ENCODE results near the gene CLDN14. TPM values are rescaled to one million over a fixed set of nuclear protein-coding genes. Genes with fewer than 3 reads are reported as not detected.
"Not testable (repeated sequence)": the region's sequence is repeated elsewhere in the genome, so short reads cannot be mapped to it uniquely, and the experiment has no call there.

CLDN14 gene
- total RNA-seq, 1 donor from 2014 or later = not detected

- DNase-seq (ENCODE audit: missing footprints) = no peak
- no peak for ATAC-seq
- intact Hi-C loops (cut with DNase I) = no loop called here
Observed at GRCh38 chr21:36477559-36477958, 2.4 kb downstream of the CLDN14 start.

GRCh38 chr21:36477001-36477400 lies 2.9 kb downstream of the CLDN14 start:
- intact Hi-C loops (cut with DNase I) = no loop called here
- ATAC-seq (no peak), DNase-seq (ENCODE audit: missing footprints) (no peak)

- intact Hi-C loops (cut with DNase I); ATAC-seq; DNase-seq (ENCODE audit: missing footprints): not testable (repeated sequence)
Observed at GRCh38 chr21:36476541-36476940, 3.4 kb downstream of the CLDN14 start.

DNA sequence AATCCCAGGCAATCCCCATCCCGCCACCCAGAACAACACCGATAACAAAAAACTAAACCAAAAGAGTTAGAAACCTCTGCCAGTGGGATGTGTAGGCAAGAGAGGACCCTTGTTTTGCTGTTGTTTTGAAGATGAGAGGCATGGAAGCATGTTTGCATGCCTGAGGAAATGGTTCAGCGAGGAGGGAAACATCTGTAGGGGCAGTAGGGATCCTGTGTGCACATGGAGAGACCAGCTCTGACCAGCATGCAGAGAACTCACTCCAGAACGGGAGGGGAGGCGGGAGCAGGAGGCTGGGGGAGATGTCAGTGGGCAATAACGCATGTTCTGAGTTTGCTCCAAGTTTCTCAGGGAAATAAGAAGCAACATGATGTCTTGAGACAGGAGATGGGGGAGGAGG lies 5.3 kb downstream of the CLDN14 start:
- DNase-seq (ENCODE audit: missing footprints) (no peak), ATAC-seq (no peak)
- intact Hi-C loops (cut with DNase I) = no loop called here

- intact Hi-C loops (cut with DNase I) = no loop called here
- no peak for DNase-seq (ENCODE audit: missing footprints)
- no peak for ATAC-seq
Observed at GRCh38 chr21:36473203-36473602, 6.7 kb downstream of the CLDN14 start.

DNA sequence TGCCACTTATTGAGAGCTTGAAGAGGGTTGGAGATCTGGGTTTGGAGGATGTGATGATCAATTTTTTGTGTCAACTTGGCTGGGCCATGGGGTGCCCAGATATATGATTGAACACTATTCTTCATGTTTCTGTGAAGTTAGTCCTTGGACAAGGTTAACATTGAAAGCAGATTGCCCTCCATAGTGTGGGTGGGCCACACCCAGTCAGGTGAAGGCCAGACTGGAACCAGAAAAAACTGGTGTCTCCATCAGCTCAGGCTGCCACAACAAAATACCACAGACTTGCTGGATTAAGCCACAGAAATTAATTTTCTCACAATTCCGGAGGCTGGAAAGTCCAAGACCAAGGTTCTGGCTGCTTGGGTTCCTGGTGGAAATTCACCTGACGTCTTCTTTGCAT lies 7.5 kb downstream of the CLDN14 start:
- no peak for DNase-seq (ENCODE audit: missing footprints)
- ATAC-seq = no peak
- intact Hi-C loops (cut with DNase I) = no loop called here

DNA sequence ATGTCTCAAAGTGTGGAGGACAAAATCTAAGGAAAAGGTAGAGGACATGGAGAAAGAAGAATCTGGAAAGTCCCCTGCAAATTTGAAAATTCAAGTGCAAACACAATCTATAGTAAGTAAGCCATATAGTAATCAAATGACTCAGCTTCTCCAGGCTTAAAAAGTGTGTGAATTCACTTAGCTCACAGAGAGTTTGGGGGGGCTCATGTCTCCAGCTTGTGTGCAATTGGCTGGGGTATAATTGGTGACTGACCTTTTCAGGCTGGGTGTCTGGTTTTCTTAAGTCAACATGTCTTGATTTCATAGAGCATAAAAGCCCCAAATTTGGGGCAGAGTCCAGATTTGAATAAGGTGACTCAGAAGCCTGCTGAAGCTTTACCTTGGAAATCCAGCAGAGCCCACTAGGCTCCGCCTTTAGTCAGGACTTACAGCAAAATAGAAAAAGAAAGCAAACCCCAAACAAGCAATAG lies 8.6 kb downstream of the CLDN14 start:
- ATAC-seq = no peak
- no peak for DNase-seq (ENCODE audit: missing footprints)
- intact Hi-C loops (cut with DNase I) = no loop called here

- no peak for ATAC-seq
- intact Hi-C loops (cut with DNase I) = no loop called here
- no peak for DNase-seq (ENCODE audit: missing footprints)
Observed at GRCh38 chr21:36470294-36470693, 9.6 kb downstream of the CLDN14 start.

GRCh38 chr21:36466061-36466511 lies 13.8 kb downstream of the CLDN14 start:
- ATAC-seq = no peak
- no peak for DNase-seq (ENCODE audit: missing footprints)
- intact Hi-C loops (cut with DNase I) = no loop called here

GRCh38 chr21:36465478-36465877 lies 14.4 kb downstream of the CLDN14 start:
- intact Hi-C loops (cut with DNase I) = no loop called here
- no peak for ATAC-seq
- DNase-seq (ENCODE audit: missing footprints) = no peak

DNA sequence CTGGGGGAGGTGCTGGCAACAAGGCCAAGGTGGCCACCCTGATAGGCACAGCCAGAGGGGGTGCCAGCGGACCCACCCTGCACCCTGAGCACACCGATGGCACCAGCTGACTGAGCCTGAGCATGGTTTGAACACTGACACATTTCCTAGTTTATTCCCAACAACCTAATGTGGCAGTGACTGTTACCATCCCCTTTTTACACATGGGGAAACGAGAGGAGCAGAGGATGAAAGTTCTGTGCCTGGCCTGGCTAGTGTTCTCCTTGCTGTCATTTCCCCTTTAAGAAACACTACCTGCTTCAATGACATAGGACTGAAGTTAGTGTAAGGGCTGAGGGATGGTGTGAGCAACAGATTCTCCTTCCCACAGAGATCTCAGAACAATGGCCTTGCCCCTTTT lies 15.3 kb downstream of the CLDN14 start:
- no peak for DNase-seq (ENCODE audit: missing footprints)
- ATAC-seq = no peak
- intact Hi-C loops (cut with DNase I) = no loop called here

DNA sequence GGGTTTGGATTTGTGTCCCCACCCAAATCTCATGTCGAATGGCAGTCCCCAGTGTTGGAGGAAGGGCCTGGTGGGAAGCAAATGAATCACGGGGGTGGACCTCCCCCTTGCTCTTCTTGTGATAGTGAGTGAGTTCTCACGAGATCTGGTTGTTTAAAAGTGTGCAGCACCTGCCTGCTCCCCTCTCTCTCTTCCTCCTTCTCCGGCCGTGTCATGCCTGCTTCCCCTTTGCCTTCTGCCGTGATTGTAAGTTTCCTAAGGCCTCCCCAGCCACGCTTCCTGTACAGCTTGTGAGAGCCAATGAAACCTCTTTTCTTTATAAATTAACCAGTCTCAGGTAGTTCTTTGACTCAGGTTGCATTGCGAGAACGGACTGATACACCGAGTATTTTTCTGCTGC lies 15.9 kb downstream of the CLDN14 start:
- intact Hi-C loops (cut with DNase I) = no loop called here
- DNase-seq (ENCODE audit: missing footprints) (no peak), ATAC-seq (no peak)

GRCh38 chr21:36463204-36463603 lies 16.7 kb downstream of the CLDN14 start:
- ATAC-seq (no peak), DNase-seq (ENCODE audit: missing footprints) (no peak)
- intact Hi-C loops (cut with DNase I) = no loop called here

DNA sequence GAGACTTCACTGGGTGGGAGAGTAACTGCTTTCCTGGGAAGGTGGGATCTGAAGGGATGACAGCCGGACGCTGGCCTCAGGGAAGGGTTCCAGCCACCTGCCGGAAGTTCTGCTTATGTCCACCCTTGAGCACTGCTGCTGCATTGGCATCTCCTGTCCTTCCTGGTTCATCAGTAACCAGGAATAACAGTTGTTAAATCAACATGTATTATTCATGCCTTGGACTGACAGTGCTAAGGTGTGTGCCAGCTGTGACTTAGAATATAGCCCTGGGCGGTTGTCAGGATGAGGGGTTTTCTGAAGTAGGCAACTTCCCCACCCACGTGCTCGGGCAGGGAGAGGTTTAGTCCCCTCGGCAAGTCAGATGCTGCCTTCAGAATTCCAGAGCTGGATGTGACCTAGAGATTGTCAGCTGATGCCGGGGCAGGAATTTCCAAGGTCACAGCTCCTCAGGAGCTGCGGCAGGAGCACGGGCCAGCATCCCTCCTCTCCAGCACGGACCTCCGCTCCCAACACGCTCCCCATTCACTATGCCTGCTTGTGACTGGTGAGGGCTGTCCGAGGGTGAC lies 17.9 kb downstream of the CLDN14 start:
- ATAC-seq (no peak), DNase-seq (ENCODE audit: missing footprints) (no peak)
- intact Hi-C loops (cut with DNase I) = no loop called here

DNA sequence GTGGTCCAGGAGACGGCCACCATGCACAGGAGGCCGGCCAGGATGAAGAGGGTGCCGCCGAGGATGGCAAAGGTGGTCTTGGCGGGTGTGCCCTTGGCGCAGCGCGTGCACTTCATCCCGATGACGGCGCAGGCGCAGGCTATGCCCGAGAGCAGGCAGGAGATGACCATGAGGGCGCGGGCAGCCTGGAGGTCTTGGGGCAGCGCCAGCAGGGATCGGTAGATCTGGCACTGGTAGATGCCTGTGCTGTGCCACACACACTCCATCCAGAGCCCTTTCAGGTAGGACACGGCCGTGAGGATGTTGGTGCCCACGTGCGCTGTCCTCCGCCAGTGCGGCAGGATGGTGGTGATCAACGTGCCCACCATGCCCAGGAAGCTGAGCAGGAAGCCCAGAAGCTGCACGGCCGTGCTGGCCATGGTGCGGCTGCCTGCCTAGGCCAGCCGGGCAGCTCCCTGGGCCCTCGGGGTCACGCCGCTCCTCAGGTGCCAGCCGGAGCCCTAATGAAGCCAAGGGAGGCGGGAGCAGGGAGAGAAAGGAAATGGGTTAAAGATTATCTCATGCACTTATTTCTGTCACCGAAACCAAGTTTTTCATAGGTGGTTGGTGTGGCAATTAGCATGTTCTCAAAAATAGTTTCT lies 18.5 kb downstream of the CLDN14 start:
- no peak for ATAC-seq
- intact Hi-C loops (cut with DNase I) = no loop called here
- DNase-seq (ENCODE audit: missing footprints) = no peak

DNA sequence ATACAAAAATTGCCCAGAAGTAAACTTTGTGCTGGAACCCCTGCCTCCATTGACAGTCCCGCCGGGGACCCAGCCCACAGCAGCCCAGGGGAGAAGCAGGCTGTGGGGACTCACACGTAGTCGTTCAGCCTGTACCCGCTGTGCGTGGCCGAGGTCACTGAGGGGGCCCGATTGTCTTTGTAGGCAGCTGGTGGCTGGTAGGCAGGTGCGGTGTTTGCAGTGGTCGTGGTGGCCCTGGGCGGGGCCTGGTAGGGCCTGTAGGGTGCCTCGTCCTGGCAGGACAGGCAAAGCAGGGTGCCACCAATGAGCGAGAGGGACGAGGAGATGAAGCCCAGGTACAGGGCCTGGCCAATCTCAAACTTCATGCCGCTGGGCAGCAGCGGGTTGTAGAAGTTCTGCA lies 19.1 kb downstream of the CLDN14 start:
- ATAC-seq (no peak), DNase-seq (ENCODE audit: missing footprints) (no peak)
- intact Hi-C loops (cut with DNase I) = no loop called here

DNA sequence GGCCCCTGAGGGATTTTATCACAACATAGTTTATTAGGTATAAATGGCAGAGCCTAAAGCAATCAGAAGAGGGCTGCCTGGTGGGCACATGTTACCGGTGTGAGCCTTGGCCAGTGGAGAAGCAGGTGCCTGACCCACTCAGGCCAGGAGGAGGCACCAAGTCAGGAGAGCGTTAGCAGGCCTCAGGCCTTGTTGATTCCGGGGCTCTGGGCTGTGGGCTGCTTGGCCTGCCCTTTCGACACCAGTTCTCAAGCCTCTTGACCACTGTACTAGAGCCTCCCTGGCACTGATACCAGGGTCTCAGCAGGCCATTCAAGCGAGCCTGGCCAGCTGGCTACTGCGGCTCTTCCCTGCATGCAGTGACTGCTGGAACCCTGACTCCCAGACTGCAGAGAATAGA lies 20.8 kb downstream of the CLDN14 start:
- intact Hi-C loops (cut with DNase I) = no loop called here
- no peak for ATAC-seq
- DNase-seq (ENCODE audit: missing footprints) = no peak

GRCh38 chr21:36456729-36457414 lies 23.1 kb downstream of the CLDN14 start:
- intact Hi-C loops (cut with DNase I) = no loop called here
- DNase-seq (ENCODE audit: missing footprints) (no peak), ATAC-seq (no peak)

GRCh38 chr21:36454706-36455105 lies 25.2 kb downstream of the CLDN14 start:
- ATAC-seq (no peak), DNase-seq (ENCODE audit: missing footprints) (no peak)
- intact Hi-C loops (cut with DNase I) = no loop called here

- intact Hi-C loops (cut with DNase I) = no loop called here
- DNase-seq (ENCODE audit: missing footprints) (no peak), ATAC-seq (no peak)
Observed at GRCh38 chr21:36454093-36454531, 25.8 kb downstream of the CLDN14 start.
